Gastrocnemius medialis (tissue), 4 donors: ENCODE data around the gene SMIM31. TPM values are rescaled to one million over a fixed set of nuclear protein-coding genes. Genes with fewer than 3 reads are reported as not detected.

Experiments
- total RNA-seq, 4 donors: library from RNA; depleted of rRNA; stranded (reverse); fragments of >200 nt; gene quantifications; one replicate each; pipeline versions ENCODE4 v1.1.0 to v1.2.3, GENCODE V29; 2016

Gene SMIM31
- total RNA-seq, 4 donors from 2014 or later = not detected

Other genes starting within 250 kb of the SMIM31 start
- not detected for gene APELA, start 123.0 kb downstream of the SMIM31 start, total RNA-seq
- under 1 TPM in 1 of 4 donors, not detected in 3; 0.46 TPM for gene TRIM61, start 223.5 kb downstream of the SMIM31 start, total RNA-seq